ENCODE measurements around the gene MC4R. TPM values are rescaled to one million over a fixed set of nuclear protein-coding genes. Genes with fewer than 3 reads are reported as not detected.
"Not testable (repeated sequence)": the region's sequence is repeated elsewhere in the genome, so short reads cannot be mapped to it uniquely, and the experiment has no call there.

Gene MC4R
- total RNA-seq (2014; rRNA removed; shearing (Covaris generic)): not detected in 2 replicates
- not detected in 2 replicates for polyA plus RNA-seq (2015; cell fraction: cytosol; rRNA removed)
- polyA plus RNA-seq (2015; cell fraction: nucleus; rRNA removed): not detected in 2 replicates

DNA sequence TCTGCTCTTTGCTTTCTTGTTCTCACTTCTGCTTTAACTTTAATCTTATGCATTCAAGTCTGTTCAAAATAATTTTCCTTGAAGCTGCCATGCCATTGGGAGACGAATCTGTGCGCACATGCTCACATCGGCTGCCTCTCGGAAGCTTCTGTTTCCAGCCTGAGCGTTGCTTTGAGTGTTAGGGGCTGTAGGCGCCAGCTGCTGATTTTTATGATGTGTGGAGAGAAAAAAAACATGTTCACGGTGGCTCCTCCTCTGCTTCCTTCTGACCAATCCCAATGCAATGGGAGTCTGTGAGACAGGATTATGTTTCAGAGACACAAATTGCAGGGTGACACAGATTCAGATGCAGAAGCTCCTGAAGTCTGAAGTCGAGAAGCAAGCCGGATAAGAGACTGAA, at the start of gene MC4R:
Gene MC4R (minus strand): TSS at position 180 of the 400 bp plus-strand sequence. CDS start 426 bp downstream, outside the sequence.
- DNase-seq (ENCODE audit: low read depth, low spot score): peak; percentile 50
- in situ Hi-C loops (cut with HindIII; ENCODE audit: low pct_unique_long_range_greater_than_20kb, low sequenced_read_pairs): no loop called here

GRCh38 chr18:60422306-60422705, 49.7 kb upstream of the MC4R start:
- in situ Hi-C loops (cut with HindIII; ENCODE audit: low pct_unique_long_range_greater_than_20kb, low sequenced_read_pairs); DNase-seq (ENCODE audit: low read depth, low spot score): not testable (repeated sequence)

DNA sequence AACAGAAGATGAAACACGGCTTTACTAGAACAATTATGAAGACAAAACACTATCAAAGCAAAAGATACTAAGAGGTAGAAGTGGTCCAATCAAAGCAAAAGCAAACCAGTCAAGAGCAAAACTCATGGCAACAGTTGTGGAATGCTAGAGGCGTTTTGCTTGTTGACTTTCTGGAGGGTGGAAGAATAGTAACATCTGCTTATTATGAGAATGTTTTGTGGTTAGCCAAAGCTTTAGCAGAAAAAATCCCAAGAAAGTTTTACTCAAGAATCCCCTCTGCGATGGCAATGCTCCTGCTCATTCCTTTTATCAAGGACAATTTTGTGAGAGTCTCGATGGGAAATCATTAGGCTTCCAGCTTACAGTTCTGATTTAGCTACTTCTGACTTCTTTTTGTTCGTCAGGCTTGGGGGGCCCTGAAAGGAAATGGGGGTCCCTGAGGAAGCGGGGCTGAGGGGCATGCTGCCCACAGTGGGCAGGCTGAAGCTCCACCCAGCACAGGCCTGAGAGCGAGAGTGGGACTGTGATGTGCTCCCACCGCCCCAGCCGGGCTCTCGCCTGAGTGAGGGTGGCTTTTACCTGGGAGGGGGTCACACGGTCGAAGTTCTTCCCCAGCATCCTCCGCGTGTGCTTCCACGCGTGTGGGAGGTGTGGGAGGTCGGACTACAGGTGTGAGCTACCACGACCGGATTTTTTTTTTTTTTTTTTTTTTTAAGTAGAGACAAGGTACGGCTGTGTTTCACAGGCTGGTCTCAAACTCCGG, 49.0 kb upstream of the MC4R start:
- in situ Hi-C loops (cut with HindIII; ENCODE audit: low pct_unique_long_range_greater_than_20kb, low sequenced_read_pairs): no loop called here
- no peak for DNase-seq (ENCODE audit: low read depth, low spot score)

- in situ Hi-C loops (cut with HindIII; ENCODE audit: low pct_unique_long_range_greater_than_20kb, low sequenced_read_pairs): no loop called here
- no peak for DNase-seq (ENCODE audit: low read depth, low spot score)
These were observed 45.4 kb upstream of the MC4R start for GRCh38 chr18:60417946-60418345.

GRCh38 chr18:60413944-60414547, 41.5 kb upstream of the MC4R start:
- peak; percentile 33 for DNase-seq (ENCODE audit: low read depth, low spot score)
- in situ Hi-C loops (cut with HindIII; ENCODE audit: low pct_unique_long_range_greater_than_20kb, low sequenced_read_pairs): no loop called here

- peak; percentile 9 for DNase-seq (ENCODE audit: low read depth, low spot score)
- in situ Hi-C loops (cut with HindIII; ENCODE audit: low pct_unique_long_range_greater_than_20kb, low sequenced_read_pairs): no loop called here
These were observed 39.1 kb upstream of the MC4R start for GRCh38 chr18:60411715-60412114.

DNA sequence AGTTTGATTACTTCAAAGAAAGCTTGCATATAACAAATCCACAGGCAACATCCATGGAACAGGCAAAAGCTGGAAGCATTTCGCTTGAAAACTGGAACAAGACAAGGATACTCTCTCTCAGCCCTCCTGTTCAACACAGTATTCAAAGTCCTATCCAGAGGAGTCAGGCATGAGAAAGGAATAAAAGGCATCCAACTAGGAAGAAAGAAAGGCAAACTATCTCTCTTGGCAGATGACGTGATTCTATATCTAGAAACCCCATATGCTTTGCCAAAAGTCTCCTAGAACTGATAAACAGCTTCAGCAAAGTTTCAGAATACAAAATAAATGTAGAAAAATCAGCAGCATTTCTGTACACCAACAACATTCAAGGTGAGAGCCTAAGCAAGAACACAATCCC, 34.1 kb upstream of the MC4R start:
- no peak for DNase-seq (ENCODE audit: low read depth, low spot score)

DNA sequence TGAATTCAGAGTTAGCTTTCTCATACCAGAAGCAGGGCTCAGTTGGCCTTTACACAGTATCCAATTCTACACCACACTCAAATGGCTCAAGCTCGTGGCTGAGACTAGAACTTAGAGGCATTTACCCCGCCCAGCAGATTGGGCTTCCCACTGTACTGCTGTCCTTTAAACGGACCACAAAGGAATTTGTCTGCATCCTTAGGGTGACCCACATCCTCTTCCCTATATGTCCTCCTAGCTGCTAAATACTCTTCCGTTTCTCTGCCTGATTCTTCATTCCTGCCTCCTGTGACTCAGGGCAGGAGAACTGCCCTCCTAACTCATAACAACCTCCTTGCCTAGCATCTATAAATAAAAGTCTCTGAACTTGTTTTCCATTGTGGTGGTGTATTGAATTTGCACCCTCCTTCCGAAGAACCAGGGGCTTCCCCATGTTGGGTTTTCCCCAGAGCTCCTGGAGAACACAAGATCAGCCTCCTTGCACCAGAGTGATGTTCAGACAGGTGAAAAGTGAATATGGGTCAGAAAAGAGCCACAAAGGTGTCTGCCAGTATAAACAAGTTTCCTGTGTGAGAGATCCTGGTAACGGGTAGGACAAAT, 32.0 kb upstream of the MC4R start:
- in situ Hi-C loops (cut with HindIII; ENCODE audit: low pct_unique_long_range_greater_than_20kb, low sequenced_read_pairs): no loop called here
- no peak for DNase-seq (ENCODE audit: low read depth, low spot score)

More for the DNA sequence above, 34.1 kb upstream of the MC4R start:
- in situ Hi-C loops (cut with HindIII; ENCODE audit: low pct_unique_long_range_greater_than_20kb, low sequenced_read_pairs): no loop called here

- no peak for DNase-seq (ENCODE audit: low read depth, low spot score)
- in situ Hi-C loops (cut with HindIII; ENCODE audit: low pct_unique_long_range_greater_than_20kb, low sequenced_read_pairs): no loop called here
These were observed 28.8 kb upstream of the MC4R start for GRCh38 chr18:60401346-60401745.

GRCh38 chr18:60391571-60392226, 19.1 kb upstream of the MC4R start:
- in situ Hi-C loops (cut with HindIII; ENCODE audit: low pct_unique_long_range_greater_than_20kb, low sequenced_read_pairs): no loop called here
- no peak for DNase-seq (ENCODE audit: low read depth, low spot score)

- no peak for DNase-seq (ENCODE audit: low read depth, low spot score)
- in situ Hi-C loops (cut with HindIII; ENCODE audit: low pct_unique_long_range_greater_than_20kb, low sequenced_read_pairs): no loop called here
These were observed 16.7 kb upstream of the MC4R start for GRCh38 chr18:60389314-60389713.

GRCh38 chr18:60385693-60386092, 13.1 kb upstream of the MC4R start:
- no peak for DNase-seq (ENCODE audit: low read depth, low spot score)
- in situ Hi-C loops (cut with HindIII; ENCODE audit: low pct_unique_long_range_greater_than_20kb, low sequenced_read_pairs): no loop called here

DNA sequence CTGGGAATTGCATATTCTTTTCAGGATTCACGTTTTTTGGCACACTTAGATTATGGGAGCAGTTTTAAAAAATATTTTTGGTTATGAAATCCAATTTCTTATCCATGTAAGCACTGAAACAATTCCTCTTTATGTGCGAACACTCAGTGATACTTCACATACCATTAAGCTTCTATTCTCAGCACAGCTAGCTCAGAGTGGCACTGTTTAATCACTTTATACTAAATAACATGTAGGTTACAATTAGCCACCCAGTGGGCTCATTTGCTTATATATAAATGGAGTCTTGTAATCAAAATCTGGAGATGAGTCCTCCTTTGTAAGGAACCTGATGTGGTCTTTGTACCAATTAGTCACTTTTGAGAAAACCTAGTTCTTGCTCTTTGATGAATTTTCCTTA, 11.3 kb upstream of the MC4R start:
- DNase-seq (ENCODE audit: low read depth, low spot score): no peak
- in situ Hi-C loops (cut with HindIII; ENCODE audit: low pct_unique_long_range_greater_than_20kb, low sequenced_read_pairs): no loop called here

DNA sequence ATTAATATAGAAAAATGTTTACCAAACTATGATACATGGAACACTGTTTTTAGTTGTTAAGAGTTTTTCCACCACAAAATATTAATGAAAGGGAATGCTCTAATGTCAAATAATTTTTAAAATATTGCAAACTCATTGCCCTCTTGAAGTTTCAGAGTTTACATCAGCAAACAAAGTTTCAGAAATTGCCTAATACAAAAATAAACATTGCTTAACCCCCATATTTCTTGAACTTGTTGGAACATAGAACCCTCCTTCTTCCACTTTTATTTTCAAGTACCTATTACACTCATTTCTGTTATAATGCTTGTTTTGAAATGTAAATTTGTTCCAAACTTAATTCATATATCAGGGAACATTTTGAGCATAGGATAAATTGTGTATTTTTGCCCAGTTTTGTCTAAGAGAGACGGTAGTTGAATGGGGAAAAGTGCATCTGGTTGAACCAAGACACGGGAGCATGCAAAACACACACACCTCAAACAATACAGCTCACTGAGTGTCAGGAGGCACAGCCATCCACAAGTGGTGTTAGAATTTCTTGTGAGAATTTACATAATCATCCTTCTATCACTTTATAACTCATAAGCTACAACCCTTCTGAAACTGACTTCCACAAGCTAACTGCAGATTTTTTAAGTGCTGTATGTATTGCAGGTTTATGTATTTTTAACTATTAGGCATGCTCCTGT, 5.3 kb upstream of the MC4R start:
- DNase-seq (ENCODE audit: low read depth, low spot score): no peak
- in situ Hi-C loops (cut with HindIII; ENCODE audit: low pct_unique_long_range_greater_than_20kb, low sequenced_read_pairs): no loop called here

- in situ Hi-C loops (cut with HindIII; ENCODE audit: low pct_unique_long_range_greater_than_20kb, low sequenced_read_pairs): no loop called here
These were observed 443 bp downstream of the MC4R start for GRCh38 chr18:60372132-60372531.

DNA sequence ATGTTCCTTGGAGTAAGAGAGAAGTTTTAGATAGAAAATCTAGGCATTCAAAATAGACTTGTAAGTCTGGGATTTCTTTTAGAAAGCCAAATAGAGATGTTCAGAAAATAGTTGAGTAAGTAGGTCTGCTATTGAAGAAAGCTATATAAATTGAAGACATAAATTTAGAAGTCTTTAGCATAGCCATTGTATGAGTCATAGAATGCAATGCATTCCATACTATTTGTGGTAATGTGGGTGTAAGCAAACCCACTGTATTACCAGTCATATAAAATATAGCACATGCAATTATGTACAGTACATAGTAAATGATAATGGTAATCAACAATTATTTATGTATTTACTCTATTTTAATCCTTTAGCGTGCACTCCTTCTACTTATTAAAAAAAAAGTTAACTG, 14.1 kb downstream of the MC4R start:
- DNase-seq (ENCODE audit: low read depth, low spot score): no peak
- in situ Hi-C loops (cut with HindIII; ENCODE audit: low pct_unique_long_range_greater_than_20kb, low sequenced_read_pairs): no loop called here

More at GRCh38 chr18:60372132-60372531, 443 bp downstream of the MC4R start:
- no peak for DNase-seq (ENCODE audit: low read depth, low spot score)

DNA sequence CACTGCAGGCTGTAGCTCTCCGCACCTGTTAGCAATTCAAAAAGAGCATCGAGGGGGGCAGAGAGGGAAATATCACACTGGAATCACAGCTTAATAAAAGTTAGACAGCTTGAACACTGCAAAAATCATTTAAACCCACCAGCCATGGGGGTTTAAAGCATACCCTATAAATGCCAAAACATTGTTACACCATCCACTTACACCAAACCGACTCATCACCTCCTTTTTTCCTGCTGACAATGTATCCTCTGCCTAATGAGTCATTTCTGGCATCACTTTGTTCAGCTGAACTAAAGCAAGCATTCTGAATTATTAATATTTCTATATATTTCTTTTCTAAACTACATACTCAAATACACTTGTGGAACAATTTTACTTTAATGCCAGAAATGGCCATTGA, 21.6 kb downstream of the MC4R start:
- in situ Hi-C loops (cut with HindIII; ENCODE audit: low pct_unique_long_range_greater_than_20kb, low sequenced_read_pairs): no loop called here
- no peak for DNase-seq (ENCODE audit: low read depth, low spot score)

GRCh38 chr18:60350150-60350549, 22.4 kb downstream of the MC4R start:
- in situ Hi-C loops (cut with HindIII; ENCODE audit: low pct_unique_long_range_greater_than_20kb, low sequenced_read_pairs): no loop called here
- no peak for DNase-seq (ENCODE audit: low read depth, low spot score)

All from SK-MEL-5 (cell line).